ENCODE data around the gene MED22. TPM values are rescaled to one million over a fixed set of nuclear protein-coding genes. Genes with fewer than 3 reads are reported as not detected.

Gene MED22
- total and polyA plus RNA-seq, 2 experiments from 2014 or later: 20.9 to 85.7 TPM

DNA sequence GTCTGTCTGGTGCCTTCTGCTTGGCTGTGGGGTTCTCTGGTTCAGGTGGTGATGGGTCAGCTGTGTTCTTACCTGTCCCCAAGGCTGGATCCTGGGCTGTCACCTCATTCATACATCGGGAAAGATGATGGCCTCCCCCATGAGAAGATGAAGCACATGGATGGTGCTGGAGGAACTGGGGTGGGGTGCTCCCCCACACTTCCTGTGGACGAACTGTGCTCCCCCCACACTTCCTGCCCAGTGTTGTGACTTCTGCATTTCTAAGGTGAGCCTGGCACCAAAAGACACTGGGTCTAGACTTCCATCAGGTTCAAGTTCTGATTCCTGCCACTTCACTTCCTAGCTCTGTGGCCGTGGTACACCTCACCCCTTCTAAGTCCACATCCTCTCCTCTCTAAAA, 7.7 kb downstream of the MED22 start:
- no peak overlapping the region for H3K27ac ChIP-seq (ENCODE audit: low read depth)
- TF ChIP-seq, protein P1, sequence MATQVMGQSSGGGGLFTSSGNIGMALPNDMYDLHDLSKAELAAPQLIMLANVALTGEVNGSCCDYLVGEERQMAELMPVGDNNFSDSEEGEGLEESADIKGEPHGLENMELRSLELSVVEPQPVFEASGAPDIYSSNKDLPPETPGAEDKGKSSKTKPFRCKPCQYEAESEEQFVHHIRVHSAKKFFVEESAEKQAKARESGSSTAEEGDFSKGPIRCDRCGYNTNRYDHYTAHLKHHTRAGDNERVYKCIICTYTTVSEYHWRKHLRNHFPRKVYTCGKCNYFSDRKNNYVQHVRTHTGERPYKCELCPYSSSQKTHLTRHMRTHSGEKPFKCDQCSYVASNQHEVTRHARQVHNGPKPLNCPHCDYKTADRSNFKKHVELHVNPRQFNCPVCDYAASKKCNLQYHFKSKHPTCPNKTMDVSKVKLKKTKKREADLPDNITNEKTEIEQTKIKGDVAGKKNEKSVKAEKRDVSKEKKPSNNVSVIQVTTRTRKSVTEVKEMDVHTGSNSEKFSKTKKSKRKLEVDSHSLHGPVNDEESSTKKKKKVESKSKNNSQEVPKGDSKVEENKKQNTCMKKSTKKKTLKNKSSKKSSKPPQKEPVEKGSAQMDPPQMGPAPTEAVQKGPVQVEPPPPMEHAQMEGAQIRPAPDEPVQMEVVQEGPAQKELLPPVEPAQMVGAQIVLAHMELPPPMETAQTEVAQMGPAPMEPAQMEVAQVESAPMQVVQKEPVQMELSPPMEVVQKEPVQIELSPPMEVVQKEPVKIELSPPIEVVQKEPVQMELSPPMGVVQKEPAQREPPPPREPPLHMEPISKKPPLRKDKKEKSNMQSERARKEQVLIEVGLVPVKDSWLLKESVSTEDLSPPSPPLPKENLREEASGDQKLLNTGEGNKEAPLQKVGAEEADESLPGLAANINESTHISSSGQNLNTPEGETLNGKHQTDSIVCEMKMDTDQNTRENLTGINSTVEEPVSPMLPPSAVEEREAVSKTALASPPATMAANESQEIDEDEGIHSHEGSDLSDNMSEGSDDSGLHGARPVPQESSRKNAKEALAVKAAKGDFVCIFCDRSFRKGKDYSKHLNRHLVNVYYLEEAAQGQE (IDR thresholded peaks at IDR 0.05; ENCODE audit: unreplicated experiment): no peak
- TF ChIP-seq JUNB (IDR thresholded peaks at IDR 0.05; ENCODE audit: unreplicated experiment): no peak
- TF ChIP-seq POLR2AphosphoS5 (IDR thresholded peaks at IDR 0.05; ENCODE audit: low read depth): no peak
- TF ChIP-seq, protein P2, sequence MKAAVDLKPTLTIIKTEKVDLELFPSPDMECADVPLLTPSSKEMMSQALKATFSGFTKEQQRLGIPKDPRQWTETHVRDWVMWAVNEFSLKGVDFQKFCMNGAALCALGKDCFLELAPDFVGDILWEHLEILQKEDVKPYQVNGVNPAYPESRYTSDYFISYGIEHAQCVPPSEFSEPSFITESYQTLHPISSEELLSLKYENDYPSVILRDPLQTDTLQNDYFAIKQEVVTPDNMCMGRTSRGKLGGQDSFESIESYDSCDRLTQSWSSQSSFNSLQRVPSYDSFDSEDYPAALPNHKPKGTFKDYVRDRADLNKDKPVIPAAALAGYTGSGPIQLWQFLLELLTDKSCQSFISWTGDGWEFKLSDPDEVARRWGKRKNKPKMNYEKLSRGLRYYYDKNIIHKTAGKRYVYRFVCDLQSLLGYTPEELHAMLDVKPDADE (IDR thresholded peaks at IDR 0.05): no peak
- no peak for TF ChIP-seq NANOG (IDR thresholded peaks at IDR 0.05; ENCODE audit: borderline replicate concordance)
- no peak for TF ChIP-seq ZNF114 (CRISPR knock-in tag; IDR thresholded peaks at IDR 0.05)
- no peak for TF ChIP-seq ZNF331 (CRISPR knock-in tag; IDR thresholded peaks at IDR 0.05; ENCODE audit: low read depth)
- TF ChIP-seq, protein P3, sequence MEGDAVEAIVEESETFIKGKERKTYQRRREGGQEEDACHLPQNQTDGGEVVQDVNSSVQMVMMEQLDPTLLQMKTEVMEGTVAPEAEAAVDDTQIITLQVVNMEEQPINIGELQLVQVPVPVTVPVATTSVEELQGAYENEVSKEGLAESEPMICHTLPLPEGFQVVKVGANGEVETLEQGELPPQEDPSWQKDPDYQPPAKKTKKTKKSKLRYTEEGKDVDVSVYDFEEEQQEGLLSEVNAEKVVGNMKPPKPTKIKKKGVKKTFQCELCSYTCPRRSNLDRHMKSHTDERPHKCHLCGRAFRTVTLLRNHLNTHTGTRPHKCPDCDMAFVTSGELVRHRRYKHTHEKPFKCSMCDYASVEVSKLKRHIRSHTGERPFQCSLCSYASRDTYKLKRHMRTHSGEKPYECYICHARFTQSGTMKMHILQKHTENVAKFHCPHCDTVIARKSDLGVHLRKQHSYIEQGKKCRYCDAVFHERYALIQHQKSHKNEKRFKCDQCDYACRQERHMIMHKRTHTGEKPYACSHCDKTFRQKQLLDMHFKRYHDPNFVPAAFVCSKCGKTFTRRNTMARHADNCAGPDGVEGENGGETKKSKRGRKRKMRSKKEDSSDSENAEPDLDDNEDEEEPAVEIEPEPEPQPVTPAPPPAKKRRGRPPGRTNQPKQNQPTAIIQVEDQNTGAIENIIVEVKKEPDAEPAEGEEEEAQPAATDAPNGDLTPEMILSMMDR (conservative IDR thresholded peaks at IDR 0.05; ENCODE audit: low read depth in 2 of 2): no peak
- TF ChIP-seq CREB1 (CRISPR knock-in tag; IDR thresholded peaks at IDR 0.05; ENCODE audit: low read depth): no peak
- no peak for TF ChIP-seq EZH2phosphoT487 (IDR thresholded peaks at IDR 0.05; ENCODE audit: unreplicated experiment)
- TF ChIP-seq, protein P4, sequence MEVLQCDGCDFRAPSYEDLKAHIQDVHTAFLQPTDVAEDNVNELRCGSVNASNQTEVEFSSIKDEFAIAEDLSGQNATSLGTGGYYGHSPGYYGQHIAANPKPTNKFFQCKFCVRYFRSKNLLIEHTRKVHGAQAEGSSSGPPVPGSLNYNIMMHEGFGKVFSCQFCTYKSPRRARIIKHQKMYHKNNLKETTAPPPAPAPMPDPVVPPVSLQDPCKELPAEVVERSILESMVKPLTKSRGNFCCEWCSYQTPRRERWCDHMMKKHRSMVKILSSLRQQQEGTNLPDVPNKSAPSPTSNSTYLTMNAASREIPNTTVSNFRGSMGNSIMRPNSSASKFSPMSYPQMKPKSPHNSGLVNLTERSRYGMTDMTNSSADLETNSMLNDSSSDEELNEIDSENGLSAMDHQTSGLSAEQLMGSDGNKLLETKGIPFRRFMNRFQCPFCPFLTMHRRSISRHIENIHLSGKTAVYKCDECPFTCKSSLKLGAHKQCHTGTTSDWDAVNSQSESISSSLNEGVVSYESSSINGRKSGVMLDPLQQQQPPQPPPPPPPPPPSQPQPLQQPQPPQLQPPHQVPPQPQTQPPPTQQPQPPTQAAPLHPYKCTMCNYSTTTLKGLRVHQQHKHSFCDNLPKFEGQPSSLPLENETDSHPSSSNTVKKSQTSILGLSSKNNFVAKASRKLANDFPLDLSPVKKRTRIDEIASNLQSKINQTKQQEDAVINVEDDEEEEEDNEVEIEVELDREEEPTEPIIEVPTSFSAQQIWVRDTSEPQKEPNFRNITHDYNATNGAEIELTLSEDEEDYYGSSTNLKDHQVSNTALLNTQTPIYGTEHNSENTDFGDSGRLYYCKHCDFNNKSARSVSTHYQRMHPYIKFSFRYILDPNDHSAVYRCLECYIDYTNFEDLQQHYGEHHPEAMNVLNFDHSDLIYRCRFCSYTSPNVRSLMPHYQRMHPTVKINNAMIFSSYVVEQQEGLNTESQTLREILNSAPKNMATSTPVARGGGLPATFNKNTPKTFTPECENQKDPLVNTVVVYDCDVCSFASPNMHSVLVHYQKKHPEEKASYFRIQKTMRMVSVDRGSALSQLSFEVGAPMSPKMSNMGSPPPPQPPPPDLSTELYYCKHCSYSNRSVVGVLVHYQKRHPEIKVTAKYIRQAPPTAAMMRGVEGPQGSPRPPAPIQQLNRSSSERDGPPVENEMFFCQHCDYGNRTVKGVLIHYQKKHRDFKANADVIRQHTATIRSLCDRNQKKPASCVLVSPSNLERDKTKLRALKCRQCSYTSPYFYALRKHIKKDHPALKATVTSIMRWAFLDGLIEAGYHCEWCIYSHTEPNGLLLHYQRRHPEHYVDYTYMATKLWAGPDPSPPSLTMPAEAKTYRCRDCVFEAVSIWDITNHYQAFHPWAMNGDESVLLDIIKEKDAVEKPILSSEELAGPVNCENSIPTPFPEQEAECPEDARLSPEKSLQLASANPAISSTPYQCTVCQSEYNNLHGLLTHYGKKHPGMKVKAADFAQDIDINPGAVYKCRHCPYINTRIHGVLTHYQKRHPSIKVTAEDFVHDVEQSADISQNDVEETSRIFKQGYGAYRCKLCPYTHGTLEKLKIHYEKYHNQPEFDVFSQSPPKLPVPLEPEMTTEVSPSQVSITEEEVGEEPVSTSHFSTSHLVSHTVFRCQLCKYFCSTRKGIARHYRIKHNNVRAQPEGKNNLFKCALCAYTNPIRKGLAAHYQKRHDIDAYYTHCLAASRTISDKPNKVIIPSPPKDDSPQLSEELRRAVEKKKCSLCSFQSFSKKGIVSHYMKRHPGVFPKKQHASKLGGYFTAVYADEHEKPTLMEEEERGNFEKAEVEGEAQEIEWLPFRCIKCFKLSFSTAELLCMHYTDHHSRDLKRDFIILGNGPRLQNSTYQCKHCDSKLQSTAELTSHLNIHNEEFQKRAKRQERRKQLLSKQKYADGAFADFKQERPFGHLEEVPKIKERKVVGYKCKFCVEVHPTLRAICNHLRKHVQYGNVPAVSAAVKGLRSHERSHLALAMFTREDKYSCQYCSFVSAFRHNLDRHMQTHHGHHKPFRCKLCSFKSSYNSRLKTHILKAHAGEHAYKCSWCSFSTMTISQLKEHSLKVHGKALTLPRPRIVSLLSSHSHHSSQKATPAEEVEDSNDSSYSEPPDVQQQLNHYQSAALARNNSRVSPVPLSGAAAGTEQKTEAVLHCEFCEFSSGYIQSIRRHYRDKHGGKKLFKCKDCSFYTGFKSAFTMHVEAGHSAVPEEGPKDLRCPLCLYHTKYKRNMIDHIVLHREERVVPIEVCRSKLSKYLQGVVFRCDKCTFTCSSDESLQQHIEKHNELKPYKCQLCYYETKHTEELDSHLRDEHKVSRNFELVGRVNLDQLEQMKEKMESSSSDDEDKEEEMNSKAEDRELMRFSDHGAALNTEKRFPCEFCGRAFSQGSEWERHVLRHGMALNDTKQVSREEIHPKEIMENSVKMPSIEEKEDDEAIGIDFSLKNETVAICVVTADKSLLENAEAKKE (CRISPR knock-in tag; IDR thresholded peaks at IDR 0.05): no peak
- no peak for TF ChIP-seq EZH2 (IDR thresholded peaks at IDR 0.05; ENCODE audit: low read depth, unreplicated experiment)
- TF ChIP-seq STAT1 (IDR thresholded peaks at IDR 0.05; ENCODE audit: unreplicated experiment): no peak
- H3K4me3 Mint-ChIP-seq: no peak overlapping the region
- peaks cover 69% of the 10 kb centered on the region for H3K36me3 Mint-ChIP-seq (ENCODE audit: low read depth)
- peaks cover 33% of the 10 kb centered on the region; the same call in 1 of the 2 replicates for H3F3A ChIP-seq (replicated peaks; ENCODE audit: low read depth)
- peaks cover 8% of the 10 kb centered on the region for H3K79me2 ChIP-seq (replicated peaks; ENCODE audit: insufficient read depth)
- H3K27me3 ChIP-seq (ENCODE audit: insufficient read depth): no peaks in the 10 kb centered on the region
- peaks cover 6% of the 10 kb centered on the region for H3K4me1 Mint-ChIP-seq
- H3K4me1 ChIP-seq (ENCODE audit: insufficient read depth): no peaks in the 10 kb centered on the region
- peaks cover 16% of the 10 kb centered on the region for H3K27me3 Mint-ChIP-seq (ENCODE audit: insufficient read depth, low read depth, poor library complexity)
- ATAC-seq (no peak), DNase-seq (ENCODE audit: low spot score) (no peak)
- peaks cover 4% of the 10 kb centered on the region; the same call in 1 of the 3 replicates for H3K9me3 Mint-ChIP-seq
- H3K4me3 ChIP-seq: no peak overlapping the region
- peaks cover 12% of the 10 kb centered on the region for H4K20me1 ChIP-seq (replicated peaks; ENCODE audit: insufficient read depth)
- H3K36me3 ChIP-seq (ENCODE audit: insufficient read depth): peaks cover 21% of the 10 kb centered on the region
- no peak overlapping the region for H3K27ac Mint-ChIP-seq
- no peak overlapping the region for H3K4me2 ChIP-seq
- no peak overlapping the region for H2AFZ ChIP-seq
- H3K9me2 ChIP-seq (ENCODE audit: insufficient read depth): no peaks in the 10 kb centered on the region
